SKM-1 (cell line): ENCODE data around the gene CFAP77.
"Not testable (repeated sequence)": the region's sequence is repeated elsewhere in the genome, so short reads cannot be mapped to it uniquely, and the experiment has no call there.

Experiments used
- DNase-seq: peaks from one replicate; lab custom pipeline; 2025; ENCODE audit not compliant: unreplicated experiment; lab: John Stamatoyannopoulos, UW

The CFAP77 gene

GRCh38 chr9:132545578-132545977 is 135.6 kb downstream of the CFAP77 start:
- no peak for DNase-seq

GRCh38 chr9:132546148-132547051 is 136.4 kb downstream of the CFAP77 start:
- no peak for DNase-seq

- DNase-seq, result no peak
Observed at GRCh38 chr9:132547052-132547431, 137.0 kb downstream of the CFAP77 start.

GRCh38 chr9:132547436-132547835 is 137.4 kb downstream of the CFAP77 start:
- DNase-seq, result no peak

GRCh38 chr9:132547976-132548730 is 138.1 kb downstream of the CFAP77 start:
- no peak for DNase-seq

GRCh38 chr9:132548751-132549640 is 139.0 kb downstream of the CFAP77 start:
- DNase-seq, result no peak

GRCh38 chr9:132551556-132551955 is 141.5 kb downstream of the CFAP77 start:
- no peak for DNase-seq

GRCh38 chr9:132552041-132552440 is 142.0 kb downstream of the CFAP77 start:
- no peak for DNase-seq

GRCh38 chr9:132554755-132555154 is 144.7 kb downstream of the CFAP77 start:
- no peak for DNase-seq

- no peak for DNase-seq
Observed at GRCh38 chr9:132555528-132555927, 145.5 kb downstream of the CFAP77 start.

- DNase-seq, result no peak
Observed at GRCh38 chr9:132556235-132556634, 146.2 kb downstream of the CFAP77 start.

GRCh38 chr9:132556714-132557113 is 146.7 kb downstream of the CFAP77 start:
- DNase-seq, result no peak

- DNase-seq, result no peak
Observed at GRCh38 chr9:132557159-132557558, 147.1 kb downstream of the CFAP77 start.

GRCh38 chr9:132559711-132560110 is 149.7 kb downstream of the CFAP77 start:
- DNase-seq, result no peak

- no peak for DNase-seq
Observed at GRCh38 chr9:132560616-132561202, 150.7 kb downstream of the CFAP77 start.

- no peak for DNase-seq
Observed at GRCh38 chr9:132562306-132562573, 152.2 kb downstream of the CFAP77 start.

GRCh38 chr9:132564526-132564925 is 154.5 kb downstream of the CFAP77 start:
- no peak for DNase-seq

GRCh38 chr9:132568787-132569186 is 158.8 kb downstream of the CFAP77 start:
- not testable (repeated sequence) for DNase-seq

GRCh38 chr9:132571806-132572600 is 162.0 kb downstream of the CFAP77 start:
- DNase-seq, result no peak

- no peak for DNase-seq
Observed at GRCh38 chr9:132572921-132573320, 162.9 kb downstream of the CFAP77 start.
